Activated CD4-positive, alpha-beta T cell treated with anti-CD3 and anti-CD28 coated beads, Interleukin-2, amount 50 U/mL, for 1 hour (primary cell): ENCODE data around the gene SLC25A15.

ENCODE experiments used
- DNase-seq: peaks from one replicate; pipeline ENCODE4 v3.0.0-alpha.2; 2020

SLC25A15 gene

GRCh38 chr13:40789275-40790153 lies at the start of gene SLC25A15:
Gene SLC25A15, plus strand, starts transcription at chr13:40789611. Its CDS starts 3,616 bp downstream, at chr13:40793227.
- DNase-seq: peak; percentile 58

DNA sequence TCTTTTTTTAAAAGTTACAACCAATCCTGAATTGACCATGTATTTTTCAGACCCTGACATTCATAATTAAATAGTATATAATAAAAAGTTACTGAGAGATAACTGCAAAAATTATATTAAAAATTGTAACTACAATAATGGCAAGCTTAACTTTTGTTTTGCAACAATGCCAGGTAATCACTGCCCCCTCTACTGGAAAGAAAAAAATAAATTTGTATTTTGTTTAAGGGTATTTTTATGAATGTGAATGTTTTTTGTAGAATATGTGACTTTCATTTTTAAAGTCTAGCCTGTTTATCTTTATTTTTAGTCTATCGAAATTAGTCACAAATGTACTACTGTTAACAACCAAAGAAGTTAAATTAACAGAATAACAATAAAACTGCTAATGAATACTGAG lies 40.1 kb upstream of the SLC25A15 start:
- DNase-seq: no peak

DNA sequence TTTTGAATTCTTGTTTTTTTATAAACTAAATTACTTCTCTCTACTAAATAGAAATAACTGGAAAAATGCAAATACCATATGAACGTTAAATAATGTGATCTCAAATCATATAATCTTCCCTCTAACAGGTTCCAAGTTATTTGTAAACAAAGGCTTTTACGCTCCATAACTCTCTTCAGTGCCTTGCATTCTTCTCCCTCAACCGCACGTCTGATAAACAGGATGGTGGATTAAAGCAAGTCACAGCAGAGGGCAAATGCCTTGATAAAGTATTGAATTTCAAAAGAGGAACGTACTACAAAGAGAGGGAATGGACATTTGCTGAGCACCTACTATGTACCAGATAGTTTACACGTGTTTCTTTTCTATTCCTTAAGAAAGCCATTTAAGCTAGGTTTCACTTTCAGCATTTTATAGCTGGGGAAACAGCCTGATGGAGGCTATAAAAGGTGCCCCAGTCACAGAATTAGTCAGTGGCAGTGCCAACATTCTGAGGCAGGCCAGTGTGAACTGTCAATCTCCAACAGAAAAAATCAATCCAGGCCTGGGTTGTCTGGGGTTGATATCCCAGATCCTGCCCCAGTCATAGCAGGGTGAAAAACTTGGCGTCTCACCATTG lies 34.2 kb upstream of the SLC25A15 start:
- no peak for DNase-seq

- DNase-seq: no peak
Observed at GRCh38 chr13:40756042-40756441, 33.4 kb upstream of the SLC25A15 start.

DNA sequence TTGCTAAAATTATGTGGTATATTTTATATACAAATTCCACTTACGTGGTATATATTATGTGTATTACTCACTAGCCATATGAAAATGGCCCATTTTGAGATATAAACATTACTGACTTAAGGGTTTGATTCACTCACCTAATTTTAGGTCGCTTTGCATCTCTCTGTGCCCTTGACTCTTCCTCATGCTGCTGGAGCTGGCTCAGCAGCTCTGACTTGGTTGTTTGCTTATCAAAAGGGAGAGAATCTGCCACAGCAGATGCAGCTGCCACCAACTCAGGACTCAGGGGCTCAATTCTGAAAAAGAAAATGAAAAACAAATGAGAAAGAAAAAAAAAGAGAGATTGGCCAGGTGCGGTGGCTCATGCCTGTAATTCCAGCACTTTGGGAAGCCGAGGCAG lies 30.6 kb upstream of the SLC25A15 start:
- no peak for DNase-seq

GRCh38 chr13:40762849-40763248 lies 26.6 kb upstream of the SLC25A15 start:
- no peak for DNase-seq

- DNase-seq: peak; percentile 22
Observed at GRCh38 chr13:40764587-40765403, 24.6 kb upstream of the SLC25A15 start.

GRCh38 chr13:40765602-40766001 lies 23.8 kb upstream of the SLC25A15 start:
- DNase-seq: no peak

- DNase-seq: no peak
Observed at GRCh38 chr13:40769970-40770369, 19.4 kb upstream of the SLC25A15 start.

- DNase-seq: no peak
Observed at GRCh38 chr13:40770609-40770933, 18.8 kb upstream of the SLC25A15 start.

GRCh38 chr13:40770934-40771618 lies 18.3 kb upstream of the SLC25A15 start, which contains the start of gene MRPS31:
Gene MRPS31, minus strand, starts transcription at chr13:40771190. Its CDS starts 54 bp downstream, at chr13:40771136.
- DNase-seq: peak; percentile 95

DNA sequence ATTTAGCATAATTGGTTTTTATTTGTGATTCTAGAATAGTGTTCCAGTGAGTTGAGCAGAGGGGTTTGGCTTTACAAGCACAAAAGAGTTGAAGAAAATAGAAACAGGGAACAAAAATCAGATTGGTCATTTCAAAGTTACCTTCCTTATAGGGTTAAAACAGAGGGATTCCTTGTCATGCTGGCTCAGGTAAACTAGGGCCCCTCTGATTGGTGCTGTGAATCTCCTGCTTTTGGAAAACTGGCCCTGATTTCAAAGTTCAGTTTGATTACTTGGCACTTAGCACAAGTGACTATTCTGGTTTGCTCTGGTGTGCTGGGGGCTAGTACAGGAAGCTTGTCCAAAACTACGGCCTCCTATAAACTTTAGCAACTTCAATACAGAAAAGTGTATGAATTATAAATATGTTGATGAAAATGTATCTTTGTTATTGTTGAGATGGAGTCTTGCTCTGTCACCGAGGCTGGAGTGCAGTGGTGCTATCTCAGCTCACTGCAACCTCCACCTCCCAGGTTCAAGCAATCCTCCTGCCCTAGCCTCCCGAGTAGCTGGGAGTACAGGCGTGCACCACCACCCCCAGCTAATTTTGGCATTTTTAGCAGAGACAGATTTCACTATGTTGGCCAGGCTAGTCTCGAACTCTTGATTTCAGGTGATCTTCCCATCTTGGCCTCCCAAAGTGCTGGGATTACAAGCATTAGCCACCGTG lies 16.5 kb upstream of the SLC25A15 start:
- no peak for DNase-seq

- DNase-seq: no peak
Observed at GRCh38 chr13:40774672-40775071, 14.7 kb upstream of the SLC25A15 start.

DNA sequence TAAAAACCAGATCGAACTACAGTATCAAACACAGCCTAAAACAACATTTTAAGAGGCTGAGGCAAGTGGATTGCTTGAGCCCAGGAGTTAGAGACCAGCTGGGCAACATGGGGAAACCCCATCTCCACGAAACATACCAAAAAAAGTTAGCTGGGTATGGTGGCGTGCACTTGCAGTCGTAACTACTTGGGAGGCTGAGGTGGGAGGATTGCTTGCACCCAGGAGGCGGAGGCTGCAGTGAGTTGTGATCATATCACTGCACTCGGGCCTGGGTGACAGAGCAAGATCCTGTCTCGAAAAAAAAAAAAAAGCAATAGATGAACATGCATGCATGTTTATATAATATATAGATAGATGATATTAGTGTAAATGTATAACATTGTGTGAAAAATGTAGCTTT lies 13.2 kb upstream of the SLC25A15 start:
- DNase-seq: no peak

GRCh38 chr13:40776681-40777165 lies 12.7 kb upstream of the SLC25A15 start:
- DNase-seq: peak; percentile 58

DNA sequence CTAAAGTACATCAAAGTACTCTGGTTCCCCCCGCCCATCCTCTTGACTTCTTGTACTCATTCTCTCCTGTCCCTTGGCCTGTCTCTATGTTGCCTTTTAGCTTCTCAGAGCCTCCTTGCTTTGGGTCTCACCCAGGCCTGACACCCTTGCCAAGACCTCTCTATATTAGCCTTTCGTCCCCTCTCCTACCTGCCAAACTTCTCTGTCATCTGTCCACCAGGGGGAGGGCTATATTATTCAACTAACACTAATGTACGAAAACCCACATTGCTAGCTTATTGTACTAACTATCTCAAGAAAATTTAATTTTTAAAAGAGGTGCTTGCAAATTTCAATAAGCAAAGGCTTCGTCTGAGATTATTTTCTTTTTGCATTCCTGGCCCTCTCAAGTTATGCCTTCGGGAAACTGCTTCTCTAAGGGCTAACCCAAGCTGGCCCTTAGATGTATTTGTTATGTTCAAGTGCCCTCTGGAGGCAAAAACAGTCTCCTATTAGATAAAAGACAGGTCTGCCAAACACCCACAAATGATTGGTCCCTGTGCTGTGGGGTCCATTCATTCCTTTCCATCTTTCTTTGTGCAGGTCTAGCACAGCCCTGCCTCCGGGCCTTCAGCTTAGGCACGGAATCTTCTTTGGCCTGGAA lies 12.1 kb upstream of the SLC25A15 start:
- no peak for DNase-seq

DNA sequence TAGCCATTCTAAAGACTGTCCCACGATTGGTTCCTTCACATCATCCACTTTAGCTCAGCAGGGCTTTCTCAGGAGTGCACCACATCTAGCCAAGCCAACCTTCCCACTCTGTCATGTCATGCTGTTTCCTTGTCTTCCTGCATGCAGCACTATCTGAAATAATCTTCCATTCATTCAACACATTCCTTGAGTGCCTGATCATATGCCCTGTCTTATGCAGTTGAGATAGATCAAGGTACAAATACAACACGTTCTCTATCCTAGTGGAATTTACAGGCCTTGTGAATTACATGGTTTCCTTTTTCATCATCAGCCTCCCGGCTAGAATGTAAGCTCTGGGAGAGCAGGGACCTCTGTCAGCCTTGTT lies 11.6 kb upstream of the SLC25A15 start:
- DNase-seq: no peak

DNA sequence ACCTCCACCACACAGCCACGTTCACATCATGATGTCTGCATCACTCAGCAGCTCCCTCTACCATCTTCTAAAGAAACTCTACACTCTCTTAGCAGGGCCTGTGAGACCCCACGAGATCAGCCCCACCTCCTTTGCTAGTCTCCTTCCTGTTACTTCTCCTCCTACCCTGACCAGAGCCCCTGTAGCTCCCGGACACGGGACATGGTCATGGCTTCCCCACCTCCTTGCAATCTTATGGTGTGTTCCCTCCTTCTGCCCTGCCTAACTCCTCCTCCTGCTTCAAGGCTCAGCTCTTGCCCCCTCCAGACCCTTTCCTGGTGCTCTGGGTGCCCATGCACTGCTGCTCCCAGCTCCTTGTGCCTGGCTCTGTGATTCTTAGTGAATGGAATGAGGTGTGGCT lies 10.4 kb upstream of the SLC25A15 start:
- DNase-seq: no peak

- DNase-seq: no peak
Observed at GRCh38 chr13:40779796-40780285, 9.6 kb upstream of the SLC25A15 start.

- no peak for DNase-seq
Observed at GRCh38 chr13:40780822-40781401, 8.5 kb upstream of the SLC25A15 start.

- no peak for DNase-seq
Observed at GRCh38 chr13:40781717-40782116, 7.7 kb upstream of the SLC25A15 start.
